ENCODE data around the gene TEAD2.

Gene TEAD2

GRCh38 chr19:49383599-49383998, 21.4 kb upstream of the TEAD2 start:
- TF ChIP-seq ZFX (IDR thresholded peaks at IDR 0.05; ENCODE audit: borderline replicate concordance) (no peak), CTCF (IDR thresholded peaks at IDR 0.05) (no peak)
- H3K27ac ChIP-seq: no peak overlapping the region

GRCh38 chr19:49382639-49383038, 20.4 kb upstream of the TEAD2 start:
- TF ChIP-seq ZFX (IDR thresholded peaks at IDR 0.05; ENCODE audit: borderline replicate concordance) (no peak), CTCF (IDR thresholded peaks at IDR 0.05) (no peak)
- no peak overlapping the region for H3K27ac ChIP-seq

- TF ChIP-seq ZFX (IDR thresholded peaks at IDR 0.05; ENCODE audit: borderline replicate concordance) (no peak), CTCF (IDR thresholded peaks at IDR 0.05) (no peak)
Measured at GRCh38 chr19:49380391-49380790, 18.2 kb upstream of the TEAD2 start.

GRCh38 chr19:49378512-49378911, 16.3 kb upstream of the TEAD2 start:
- TF ChIP-seq CTCF (IDR thresholded peaks at IDR 0.05) (no peak), ZFX (IDR thresholded peaks at IDR 0.05; ENCODE audit: borderline replicate concordance) (no peak)
- H3K27ac ChIP-seq: no peak overlapping the region

More at GRCh38 chr19:49380391-49380790, 18.2 kb upstream of the TEAD2 start:
- H3K27ac ChIP-seq: no peak overlapping the region

- TF ChIP-seq CTCF (IDR thresholded peaks at IDR 0.05): no peak
- no peak for TF ChIP-seq ZFX (IDR thresholded peaks at IDR 0.05; ENCODE audit: borderline replicate concordance)
- no peak overlapping the region for H3K27ac ChIP-seq
Measured at GRCh38 chr19:49374665-49375434, 12.6 kb upstream of the TEAD2 start.

GRCh38 chr19:49373174-49373573, 11.0 kb upstream of the TEAD2 start:
- peak overlapping the region; percentile 44 for H3K27ac ChIP-seq

- no peak for TF ChIP-seq ZFX (IDR thresholded peaks at IDR 0.05; ENCODE audit: borderline replicate concordance)
- TF ChIP-seq CTCF (IDR thresholded peaks at IDR 0.05): no peak
Measured at GRCh38 chr19:49371184-49371583, 9.0 kb upstream of the TEAD2 start.

More at GRCh38 chr19:49371184-49371583, 9.0 kb upstream of the TEAD2 start:
- H3K27ac ChIP-seq: no peak overlapping the region
